NCI-H1417 treated with DMSO at 0.1 percent for 48 hours (cell line): ENCODE results near the gene BEGAIN.

Experiments used
- DNase-seq: peaks from one replicate; lab custom pipeline; 2025; lab: John Stamatoyannopoulos, UW

Gene BEGAIN, protein sequence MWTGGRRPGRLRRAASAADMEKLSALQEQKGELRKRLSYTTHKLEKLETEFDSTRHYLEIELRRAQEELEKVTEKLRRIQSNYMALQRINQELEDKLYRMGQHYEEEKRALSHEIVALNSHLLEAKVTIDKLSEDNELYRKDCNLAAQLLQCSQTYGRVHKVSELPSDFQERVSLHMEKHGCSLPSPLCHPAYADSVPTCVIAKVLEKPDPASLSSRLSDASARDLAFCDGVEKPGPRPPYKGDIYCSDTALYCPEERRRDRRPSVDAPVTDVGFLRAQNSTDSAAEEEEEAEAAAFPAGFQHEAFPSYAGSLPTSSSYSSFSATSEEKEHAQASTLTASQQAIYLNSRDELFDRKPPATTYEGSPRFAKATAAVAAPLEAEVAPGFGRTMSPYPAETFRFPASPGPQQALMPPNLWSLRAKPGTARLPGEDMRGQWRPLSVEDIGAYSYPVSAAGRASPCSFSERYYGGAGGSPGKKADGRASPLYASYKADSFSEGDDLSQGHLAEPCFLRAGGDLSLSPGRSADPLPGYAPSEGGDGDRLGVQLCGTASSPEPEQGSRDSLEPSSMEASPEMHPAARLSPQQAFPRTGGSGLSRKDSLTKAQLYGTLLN

DNA sequence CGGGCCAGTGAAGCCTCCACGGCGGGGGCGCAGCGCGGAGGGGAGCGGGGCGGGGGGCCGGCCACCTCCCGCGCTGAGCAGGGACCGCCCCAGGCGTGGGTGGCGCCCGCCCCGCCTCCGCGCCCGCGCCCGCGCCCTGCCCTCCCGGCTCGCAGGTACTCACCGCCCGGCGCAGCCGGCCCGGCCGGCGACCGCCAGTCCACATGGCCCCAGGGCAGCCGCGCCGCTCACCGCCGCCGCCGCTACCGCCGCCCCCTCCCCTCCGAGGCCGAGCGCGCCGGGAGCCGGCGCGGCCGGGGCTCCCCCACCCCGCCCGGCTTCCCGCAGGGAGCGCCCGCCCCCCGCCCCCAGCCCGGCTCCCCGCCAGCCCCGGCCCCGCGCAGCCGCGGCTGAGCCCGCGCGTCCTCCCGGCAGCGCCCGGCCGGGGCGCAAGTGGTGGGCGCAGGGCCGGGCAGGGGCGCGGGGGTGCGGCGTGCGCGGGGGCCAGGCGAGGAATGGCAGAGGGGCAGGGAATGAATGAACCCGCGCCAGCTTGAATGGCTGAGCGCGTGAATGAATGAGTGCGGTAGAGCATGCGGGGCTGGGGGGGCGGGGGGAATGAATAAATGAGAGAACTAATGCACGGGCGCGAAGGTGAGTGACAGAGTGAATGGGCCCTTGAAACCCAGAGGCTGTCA is at the start of gene BEGAIN:
Gene BEGAIN (minus strand): TSS at position 332 of the 677 bp plus-strand sequence. CDS start 127 bp downstream, at position 205.
- no peak for DNase-seq

DNA sequence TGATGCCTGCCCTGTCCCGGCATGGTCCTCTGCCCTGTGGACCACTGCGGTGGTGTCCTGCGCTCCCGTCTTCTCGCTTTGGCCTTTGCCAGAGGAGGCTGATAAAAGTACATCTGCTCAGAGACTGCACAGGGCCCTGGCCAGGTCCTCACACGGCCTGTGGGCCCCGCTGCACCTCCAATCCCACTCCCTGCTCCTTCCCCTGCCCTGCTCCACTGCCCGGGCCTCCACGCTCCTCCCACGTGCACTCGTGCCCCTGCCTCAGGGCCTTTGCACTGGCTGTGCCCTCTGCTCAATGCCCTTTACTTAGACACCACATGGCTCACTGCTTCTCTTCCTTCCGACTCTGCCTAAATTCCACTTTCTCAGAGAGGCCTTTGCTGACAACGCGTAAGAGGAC is 49.3 kb upstream of the BEGAIN start:
- no peak for DNase-seq

DNA sequence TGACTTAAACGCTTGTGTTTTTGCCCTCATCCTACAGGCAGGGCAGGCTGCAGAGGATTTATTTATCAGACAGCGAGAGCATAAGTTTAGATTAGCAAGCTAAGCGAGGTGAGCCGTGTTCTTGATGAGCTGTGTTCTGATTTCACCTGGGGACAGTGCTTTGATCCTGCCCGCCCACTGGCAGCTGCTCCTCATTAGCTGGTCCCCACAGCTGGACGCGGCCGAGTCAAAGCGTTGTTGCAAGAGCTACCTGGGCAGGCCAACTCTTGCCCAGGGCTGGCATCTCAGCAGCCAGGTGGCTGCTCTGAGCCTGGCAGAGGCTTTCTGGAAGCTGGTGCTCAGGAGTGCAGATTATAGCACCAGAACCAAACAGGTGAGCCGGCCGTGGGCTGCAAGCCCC is 46.8 kb upstream of the BEGAIN start:
- no peak for DNase-seq

DNA sequence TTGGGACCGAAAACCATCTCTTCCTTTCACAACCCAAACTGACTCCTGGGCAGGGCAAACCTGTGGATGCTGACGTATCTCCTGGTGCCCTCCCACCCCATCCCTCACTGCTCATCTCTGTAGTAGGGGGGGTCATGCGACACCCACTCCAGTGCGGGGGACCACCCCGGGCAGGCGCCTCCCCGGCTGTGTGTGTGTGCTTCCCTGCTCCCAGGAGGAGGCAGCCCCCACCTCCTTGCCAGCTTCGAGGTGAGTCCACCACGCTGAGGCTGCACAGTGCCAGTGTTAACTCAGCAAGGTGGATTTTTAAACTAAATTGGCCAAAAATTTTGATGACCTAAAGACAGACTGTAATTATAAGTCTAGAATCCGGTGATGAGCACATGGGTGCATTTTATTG is 46.2 kb upstream of the BEGAIN start:
- DNase-seq = no peak

DNA sequence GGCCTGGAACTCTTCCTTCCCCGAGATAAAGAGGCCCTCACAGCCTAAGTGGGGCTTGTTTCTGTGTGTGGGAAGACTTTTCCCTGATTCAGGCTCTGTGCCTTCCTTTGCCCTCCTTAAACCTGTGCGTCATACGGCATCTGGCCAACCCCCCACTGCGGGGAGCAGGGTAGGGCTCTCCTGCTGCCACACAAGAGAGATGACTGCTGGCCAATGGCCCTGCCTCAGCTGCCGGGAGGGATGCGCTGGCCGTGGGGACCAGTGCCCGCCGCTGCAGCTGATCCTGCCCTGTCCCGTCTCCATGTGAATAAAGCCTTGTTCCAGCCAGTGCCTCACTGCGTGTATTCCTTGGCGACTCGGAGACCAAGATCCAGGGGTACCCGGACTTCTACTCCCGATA is 42.5 kb upstream of the BEGAIN start:
- no peak for DNase-seq

DNA sequence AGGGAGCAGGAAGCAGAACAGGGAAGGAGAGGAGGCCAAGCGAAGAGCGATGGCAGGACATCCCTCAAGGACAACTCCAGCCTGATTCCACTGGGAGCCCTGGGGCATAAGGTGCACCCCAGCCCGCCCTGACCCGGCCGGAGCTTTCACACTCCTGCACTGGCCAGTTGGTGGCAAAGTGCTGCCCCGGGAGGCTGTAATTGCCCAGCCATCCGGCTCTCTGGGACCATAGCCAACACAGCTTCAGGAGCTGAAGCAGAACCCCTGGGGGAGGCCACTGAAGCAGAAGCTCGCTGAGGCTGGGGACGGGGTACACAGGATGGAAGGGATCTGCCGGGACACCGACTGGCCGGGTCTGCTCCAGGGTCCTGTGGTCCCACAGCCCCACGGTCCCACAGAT is 41.9 kb upstream of the BEGAIN start:
- DNase-seq = no peak

DNA sequence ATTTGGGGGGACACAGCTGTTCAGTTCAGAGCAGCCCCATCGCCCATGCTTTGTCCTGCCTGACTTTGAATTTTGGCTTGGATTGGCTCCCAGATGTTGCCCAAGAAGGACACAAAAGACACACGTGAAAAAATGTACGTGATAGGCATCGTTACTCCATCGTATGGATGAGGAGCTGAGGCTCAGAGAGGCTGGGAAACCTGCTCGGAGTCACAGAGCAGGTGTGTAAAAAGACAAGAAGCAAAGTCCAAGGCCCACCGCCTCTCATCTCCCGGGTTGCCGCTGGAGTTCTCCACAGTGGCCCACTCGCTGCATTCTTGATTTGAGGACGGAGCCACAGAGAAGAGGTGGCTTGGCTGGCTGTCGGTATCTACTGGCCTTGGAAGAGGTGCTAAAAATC is 41.0 kb upstream of the BEGAIN start:
- no peak for DNase-seq

DNA sequence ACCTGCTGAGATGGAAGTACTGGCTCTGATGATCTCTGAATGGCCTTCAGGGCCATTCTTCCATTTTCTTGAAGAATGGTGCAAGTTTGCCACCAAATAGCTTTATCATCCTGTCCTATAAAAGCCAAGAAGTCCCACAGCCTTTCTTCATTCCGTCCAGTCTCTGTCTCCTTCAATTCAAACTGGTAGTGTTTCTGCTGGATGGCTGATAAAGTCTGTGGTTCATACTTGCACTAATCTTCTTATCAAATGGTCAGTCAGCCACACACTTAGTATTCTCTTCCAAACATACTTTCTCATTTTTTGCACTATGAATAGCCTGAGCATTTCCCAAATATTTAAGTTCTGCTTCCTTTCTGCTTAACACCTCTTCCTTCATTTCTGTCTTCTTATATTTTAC is 39.4 kb upstream of the BEGAIN start:
- DNase-seq = no peak

DNA sequence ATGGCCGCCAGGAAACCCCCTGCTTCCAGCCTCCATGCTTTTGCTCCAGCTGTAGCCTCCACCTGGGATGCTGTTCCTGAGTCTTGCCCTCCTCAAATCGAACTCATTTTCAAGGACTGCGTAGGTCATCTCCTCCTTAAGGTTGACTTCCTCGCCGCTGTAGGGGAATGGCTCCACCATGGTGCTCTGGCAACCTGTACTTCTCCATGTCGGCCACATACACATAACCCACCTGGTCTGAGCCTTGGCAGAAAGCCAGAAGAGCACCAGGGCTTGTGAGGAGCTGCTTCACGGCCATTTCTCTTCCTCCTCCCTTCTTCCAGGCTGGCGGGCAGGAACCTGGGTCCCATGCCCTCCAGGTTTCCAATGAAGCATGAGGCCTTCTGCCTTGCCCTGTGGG is 36.7 kb upstream of the BEGAIN start:
- no peak for DNase-seq

DNA sequence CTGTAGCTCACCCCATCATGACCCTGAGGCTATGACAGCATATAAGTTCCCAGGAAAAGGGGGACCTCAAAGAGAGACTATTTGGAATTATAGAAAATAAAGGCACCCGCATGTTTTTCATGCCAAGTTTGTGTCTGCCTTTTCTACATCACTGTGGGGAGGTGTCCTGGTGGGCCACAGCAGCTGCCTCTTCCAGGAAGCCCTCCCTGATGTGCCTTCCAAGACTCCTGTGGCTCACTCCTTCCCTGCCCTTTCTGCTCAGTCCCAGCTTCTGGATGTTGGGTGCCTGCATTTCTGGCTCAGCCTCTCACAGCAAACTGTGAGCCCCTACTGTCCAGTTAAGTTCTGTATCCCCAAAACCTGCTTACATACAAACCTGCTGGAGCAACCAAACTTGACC is 36.3 kb upstream of the BEGAIN start:
- no peak for DNase-seq

DNA sequence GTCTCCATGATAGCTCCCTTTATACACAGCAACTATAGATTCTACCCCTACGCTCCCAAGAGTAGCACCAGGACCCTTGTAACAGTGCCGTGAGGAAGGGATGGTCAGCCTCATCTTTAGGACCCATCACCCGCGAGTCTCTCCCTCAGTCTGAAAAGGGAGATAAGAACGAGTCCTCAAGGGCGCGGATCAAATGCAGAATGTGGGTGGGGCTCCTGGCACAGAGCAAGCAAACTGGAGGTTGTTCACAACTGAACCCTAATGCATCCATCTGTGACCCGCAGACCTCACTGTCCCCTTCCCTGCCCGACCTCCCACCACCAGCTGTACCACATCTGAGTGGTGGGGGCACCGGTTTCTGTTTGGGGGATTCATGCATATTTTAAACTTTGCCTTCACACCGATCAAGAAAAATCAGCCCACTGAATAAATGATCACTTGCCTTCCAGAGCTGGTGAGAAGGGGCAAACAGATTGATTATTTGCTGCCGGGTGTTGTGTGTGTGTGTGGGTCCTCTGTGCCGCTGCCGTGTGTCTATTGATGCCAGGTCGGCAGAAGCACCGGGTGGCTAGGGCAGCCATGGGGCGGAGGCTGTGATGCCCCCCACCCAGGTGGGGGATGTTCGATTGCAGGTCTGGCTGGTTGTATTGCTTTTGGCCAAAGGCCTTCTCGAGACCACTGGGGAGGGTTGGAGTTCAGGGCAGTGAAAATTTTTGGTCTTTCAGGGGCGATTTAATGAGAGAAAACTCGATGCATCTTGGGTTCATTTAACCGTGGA is 35.7 kb upstream of the BEGAIN start:
- DNase-seq = no peak

DNA sequence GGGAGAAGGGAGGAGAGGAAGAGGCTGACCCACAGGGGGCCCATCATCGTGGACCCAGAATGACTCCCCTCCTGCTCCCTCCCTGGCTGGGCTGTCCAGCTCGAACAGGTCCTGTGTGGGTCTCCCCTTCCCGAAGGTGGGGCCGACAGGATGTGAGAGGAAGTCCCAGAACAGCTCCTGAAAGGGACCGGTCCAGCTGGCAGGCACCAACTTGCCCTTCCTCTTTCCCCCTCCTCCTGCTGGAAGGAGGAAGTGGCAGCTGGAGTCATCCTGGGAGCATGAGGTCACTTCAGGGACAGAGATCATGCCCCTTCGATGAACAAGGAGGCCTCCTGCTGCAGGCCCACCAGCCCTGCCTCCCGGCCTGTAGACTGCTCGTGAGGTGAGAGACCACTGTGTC is 35.0 kb upstream of the BEGAIN start:
- DNase-seq = no peak

DNA sequence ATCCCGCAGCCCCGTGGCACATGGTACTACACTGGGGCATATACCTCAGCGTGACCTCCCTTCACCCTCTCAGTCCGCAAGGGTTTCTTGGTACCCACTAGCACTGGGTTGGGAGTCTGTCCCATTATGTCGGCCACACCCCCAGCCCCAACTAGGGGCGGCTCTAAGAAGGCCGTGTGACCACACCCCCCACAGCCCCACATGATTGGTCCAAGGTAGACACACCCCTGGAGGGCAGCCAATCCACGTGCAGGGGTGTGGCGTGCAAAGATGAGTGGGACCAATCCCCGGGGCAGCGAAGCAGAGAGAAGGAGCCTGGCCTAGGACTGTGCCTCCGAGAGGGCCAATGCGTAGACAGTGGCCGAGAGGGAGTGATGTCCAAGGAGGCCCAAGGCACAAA is 34.6 kb upstream of the BEGAIN start:
- no peak for DNase-seq

DNA sequence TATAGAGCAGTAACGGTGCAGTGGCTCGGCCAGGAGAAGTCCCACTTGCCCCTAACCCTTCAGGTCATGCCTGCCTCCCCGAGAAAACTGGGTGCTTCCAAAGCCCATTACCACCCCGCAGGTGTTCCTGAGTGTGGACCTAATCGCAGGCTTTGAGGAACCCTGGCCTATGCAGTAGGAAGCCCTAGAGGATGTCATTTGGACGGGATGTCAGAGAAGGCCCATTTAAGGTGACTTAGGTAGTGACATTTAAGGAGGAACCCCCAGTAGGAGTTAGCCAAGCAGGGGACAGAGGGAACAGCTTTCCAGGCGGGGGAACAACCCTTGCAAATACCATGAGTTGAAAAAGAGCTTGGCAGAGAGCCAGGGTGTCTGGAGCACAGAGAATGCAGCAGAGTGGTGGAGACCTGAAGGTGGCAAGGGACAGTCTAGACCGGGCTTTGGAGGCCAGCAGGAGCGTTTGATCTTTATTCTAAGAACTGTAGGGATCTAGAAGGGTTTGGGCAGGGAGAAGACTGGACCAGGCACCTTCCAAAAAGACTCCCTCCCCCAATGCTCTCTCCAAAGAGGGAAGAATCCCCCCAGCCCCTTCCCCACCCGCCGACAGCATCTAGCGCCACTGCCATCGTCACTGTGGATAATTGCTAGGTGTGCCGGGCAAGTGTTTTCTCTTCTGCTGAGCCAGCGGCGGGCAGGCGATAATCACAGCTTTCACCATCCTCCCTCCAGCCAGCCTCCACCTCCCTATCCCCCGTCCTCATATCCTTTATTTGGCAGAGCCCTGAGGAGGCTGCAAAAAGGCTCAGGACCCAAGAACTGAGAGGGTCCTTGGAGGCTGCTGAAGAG is 33.3 kb upstream of the BEGAIN start:
- DNase-seq = peak; percentile 70

DNA sequence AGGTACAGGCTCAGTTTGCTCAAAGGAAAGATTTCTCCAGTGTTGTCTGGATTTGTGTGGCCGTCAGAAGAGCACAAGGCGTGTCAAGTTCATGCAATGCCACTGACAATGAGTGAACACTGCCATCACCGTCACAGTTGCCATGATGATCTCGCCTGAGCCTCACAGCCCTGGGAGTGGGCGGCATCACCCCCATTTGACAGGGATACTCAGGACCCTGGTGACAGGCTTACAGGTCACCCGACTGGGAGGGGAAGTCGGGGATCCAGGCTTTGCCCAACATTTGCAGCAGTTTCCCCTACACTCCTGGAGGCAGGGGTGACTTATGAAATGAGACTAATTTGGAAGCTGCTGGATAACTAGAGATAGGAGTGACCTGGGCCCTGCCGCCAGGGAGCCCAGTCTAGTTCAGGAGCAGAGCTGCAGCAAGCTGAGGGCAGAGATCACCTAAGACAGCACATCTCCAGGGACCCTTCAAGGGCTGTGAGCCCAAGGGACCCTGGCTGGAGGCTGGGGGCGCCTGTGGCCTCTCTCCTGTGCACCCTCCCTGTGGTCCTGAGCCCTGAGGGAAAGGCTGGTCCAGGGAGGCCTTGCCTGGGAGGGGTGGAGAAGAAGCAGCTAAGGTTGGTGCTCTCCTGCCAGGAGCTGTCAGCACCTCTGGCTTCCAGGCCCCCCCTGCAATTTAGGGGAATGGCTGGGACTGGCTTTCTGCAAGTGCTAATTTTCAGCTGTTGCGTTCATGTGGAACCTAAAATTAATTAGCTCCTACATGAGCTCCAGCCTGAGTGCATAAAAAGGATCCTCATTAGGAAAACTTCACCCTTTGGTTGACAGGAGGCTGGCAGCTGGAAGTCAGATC is 32.4 kb upstream of the BEGAIN start:
- DNase-seq = no peak

DNA sequence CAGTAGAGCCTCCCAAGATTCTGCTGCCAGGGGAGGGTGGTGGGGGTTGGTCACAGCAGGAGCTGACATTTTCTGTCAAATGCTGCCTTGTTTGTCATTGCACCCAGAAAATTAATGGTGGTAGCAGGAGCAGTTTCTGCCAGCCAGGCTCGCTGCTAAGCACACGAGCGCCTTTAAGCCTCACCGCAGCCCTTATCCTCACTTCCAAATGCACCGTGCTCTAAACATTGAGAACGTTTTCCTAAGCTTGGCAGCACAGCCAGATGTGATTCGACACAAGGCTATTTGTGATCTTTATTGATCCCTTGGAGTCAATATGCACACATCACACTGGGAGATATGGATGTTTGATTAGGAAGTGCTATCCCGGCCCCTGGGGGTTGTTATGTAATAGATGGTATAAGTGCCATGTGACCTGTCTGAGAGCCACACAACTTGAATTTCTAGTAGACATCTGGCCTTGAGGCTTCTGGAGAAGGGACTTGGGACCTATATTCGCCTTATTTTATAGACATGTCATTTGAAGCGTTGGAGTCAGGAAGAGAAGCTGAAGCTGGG is 31.6 kb upstream of the BEGAIN start:
- no peak for DNase-seq

DNA sequence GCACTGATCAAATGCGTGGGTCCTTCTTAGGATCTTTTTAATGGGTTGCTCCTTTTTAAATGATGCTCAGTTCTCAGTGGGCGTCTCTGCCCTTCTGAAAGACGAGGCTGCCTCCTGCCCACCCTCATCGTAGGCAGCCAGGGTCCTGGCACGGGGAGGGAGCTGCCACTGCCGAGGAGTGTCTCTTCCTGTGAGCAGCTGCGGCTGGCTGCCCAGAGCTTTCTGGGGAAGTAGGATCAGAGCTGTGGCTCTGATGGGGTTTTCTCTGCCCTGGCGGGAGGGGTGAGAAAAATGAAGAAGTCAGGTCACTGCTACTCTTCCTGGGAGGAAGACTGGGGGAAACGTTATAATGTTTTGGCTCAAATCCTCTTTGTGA is 31.1 kb upstream of the BEGAIN start:
- DNase-seq = no peak

DNA sequence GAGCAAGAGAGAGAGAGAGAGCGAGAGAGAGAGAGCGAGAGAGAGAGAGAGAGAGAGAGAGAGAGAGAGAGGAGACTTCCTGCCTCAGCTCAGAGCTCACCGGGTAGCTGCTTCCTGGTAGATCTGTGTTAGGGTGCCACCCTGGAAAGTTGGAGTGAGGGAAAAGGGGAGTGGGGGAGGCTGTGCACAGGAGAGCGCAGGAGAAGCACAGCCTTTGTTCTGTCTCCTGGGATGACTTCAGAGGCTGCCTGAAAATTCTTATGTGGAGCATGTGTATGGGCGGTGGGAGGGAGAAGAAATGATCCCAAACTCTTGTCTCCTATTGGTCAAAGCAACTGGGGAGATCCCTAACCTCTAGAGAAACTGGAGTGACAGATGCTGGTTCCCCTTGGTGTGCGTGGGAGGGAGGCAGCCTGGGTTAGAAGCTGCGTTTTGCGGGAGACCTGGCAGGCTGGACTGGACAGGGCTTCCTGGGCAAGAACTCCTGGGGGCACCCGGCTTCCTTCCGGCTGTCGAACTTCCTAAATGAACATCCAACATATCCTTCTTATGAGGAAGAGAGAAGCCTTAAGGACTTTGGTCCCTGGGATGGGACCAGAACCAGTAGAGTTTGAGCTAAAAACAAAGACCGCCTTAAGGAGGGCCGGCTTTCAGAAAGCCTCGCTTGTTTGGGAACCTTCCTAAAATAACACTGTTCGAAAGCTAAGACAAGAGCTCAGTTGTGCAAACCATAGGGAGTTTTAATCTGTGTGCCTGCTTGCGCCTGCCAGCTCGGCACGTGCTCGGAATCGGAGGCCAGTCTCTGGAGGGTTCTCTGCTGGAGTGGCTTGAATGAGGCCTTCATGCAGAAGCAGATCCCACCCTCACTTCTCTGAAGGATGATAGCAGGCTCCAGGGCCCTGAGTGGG is 30.4 kb upstream of the BEGAIN start:
- DNase-seq = no peak

DNA sequence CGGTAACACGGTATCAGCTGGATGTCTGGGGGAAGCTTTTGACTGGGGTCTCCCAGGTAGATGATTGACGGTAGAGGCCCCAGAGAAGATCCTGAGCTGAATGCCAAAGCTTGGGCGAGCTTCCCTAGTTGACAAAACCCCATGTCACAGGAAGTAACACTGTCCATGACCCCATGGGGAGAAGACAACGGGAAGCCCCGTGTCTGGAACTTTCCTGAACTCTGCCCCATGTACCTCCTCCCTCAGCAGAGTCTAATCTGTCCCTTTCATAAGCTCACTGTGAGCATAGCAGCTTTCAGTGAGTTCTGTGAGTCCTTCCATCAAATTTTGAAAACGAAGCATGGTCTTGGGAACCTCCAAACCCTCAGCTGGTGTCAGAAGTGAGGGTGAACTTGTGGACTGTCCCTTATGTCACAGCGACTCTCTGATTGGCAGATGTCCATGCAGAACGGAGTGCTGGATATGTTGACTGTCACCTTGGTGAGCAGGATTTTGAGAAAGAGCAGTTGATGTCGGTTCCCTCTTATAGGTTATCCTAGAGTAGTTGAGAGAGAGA is 29.7 kb upstream of the BEGAIN start:
- DNase-seq = no peak
